Calu3 (cell line): Measurements from ENCODE around the gene LHPP. TPM values are rescaled to one million over a fixed set of nuclear protein-coding genes. Genes with fewer than 3 reads are reported as not detected.

ENCODE experiments used
- BruUV-seq: library from RNA; stranded (reverse); fragments of 400-500 nt; replicated peaks from 2 replicates; lab custom pipeline; 2021; lab: Mats Ljungman, UMichigan
- CTCF ChIA-PET: fragments of 300-600 bp; sonication (Branson Sonifier 250); formaldehyde crosslinking; loops from one replicate; lab custom pipeline; 2022; ENCODE audit warnings: antibody characterized with exemption; lab: Charles Lee
- DNase-seq: peaks from one replicate; pipeline ENCODE4 v3.0.0; 2022
- H3K27ac Mint-ChIP-seq: one replicate; pipeline ENCODE4 v1.8.0; 2022; ENCODE audit warnings: mixed read lengths; ENCODE audit not compliant: unreplicated experiment
- H3K27me3 Mint-ChIP-seq: one replicate; pipeline ENCODE4 v1.8.0; 2022; ENCODE audit warnings: mixed read lengths; ENCODE audit not compliant: unreplicated experiment
- H3K36me3 Mint-ChIP-seq: one replicate; pipeline ENCODE4 v1.8.0; 2022; ENCODE audit warnings: mild to moderate bottlenecking, moderate library complexity, mixed read lengths; ENCODE audit not compliant: insufficient read depth, unreplicated experiment
- H3K4me1 Mint-ChIP-seq: one replicate; pipeline ENCODE4 v1.8.0; 2022; ENCODE audit warnings: mild to moderate bottlenecking, low read depth, mixed read lengths; ENCODE audit not compliant: unreplicated experiment
- H3K4me3 Mint-ChIP-seq: one replicate; pipeline ENCODE4 v1.8.0; 2022; ENCODE audit warnings: mild to moderate bottlenecking, low read depth, moderate library complexity, mixed read lengths; ENCODE audit not compliant: unreplicated experiment
- H3K9me3 Mint-ChIP-seq: one replicate; pipeline ENCODE4 v1.8.0; 2022; ENCODE audit warnings: low read depth, mixed read lengths; ENCODE audit not compliant: unreplicated experiment
- CTCF ChIP-seq: fragments of 200-600 bp; IDR thresholded peaks from one replicate; pipeline ENCODE4 v1.8.0; 2022; ENCODE audit warnings: antibody characterized with exemption; ENCODE audit not compliant: unreplicated experiment
- intact Hi-C: fragments of 100-400 bp; cut with micrococcal nuclease; formaldehyde crosslinking; loops from one replicate; pipeline ENCODE4 v1.10.0; 2022; ENCODE audit not compliant: unreplicated experiment
- total RNA-seq: library from RNA; stranded (reverse); gene quantifications from 2 replicates; pipeline ENCODE4 v1.2.3, GENCODE V29; 2022

LHPP gene
- total RNA-seq, 1 experiment from 2014 or later = 12.0 TPM

- Mint-ChIP-seq H3K27ac (no peak overlapping the region), H3K4me1 (peaks cover 10% of the 10 kb centered on the region), H3K9me3 (no peaks in the 10 kb centered on the region), H3K4me3 (no peak overlapping the region), H3K36me3 (no peaks in the 10 kb centered on the region), H3K27me3 (no peaks in the 10 kb centered on the region)
- BruUV-seq = no TSS peak
- CTCF ChIA-PET = no interaction called here
- no peak for DNase-seq
- intact Hi-C loops = no loop called here
- no peak for TF ChIP-seq CTCF
These were observed 187.1 kb downstream of the LHPP start for GRCh38 chr10:124648738-124649137.

GRCh38 chr10:124649214-124649613, 187.6 kb downstream of the LHPP start:
- CTCF ChIA-PET = no interaction called here
- H3K4me1 Mint-ChIP-seq = peaks cover 10% of the 10 kb centered on the region
- no peaks in the 10 kb centered on the region for H3K36me3 Mint-ChIP-seq
- BruUV-seq = no TSS peak
- H3K4me3 Mint-ChIP-seq = no peak overlapping the region
- H3K27ac Mint-ChIP-seq = no peak overlapping the region
- no peaks in the 10 kb centered on the region for H3K27me3 Mint-ChIP-seq
- no peak for TF ChIP-seq CTCF
- no peaks in the 10 kb centered on the region for H3K9me3 Mint-ChIP-seq
- intact Hi-C loops = no loop called here
- no peak for DNase-seq

GRCh38 chr10:124650263-124650662, 188.6 kb downstream of the LHPP start:
- DNase-seq = no peak
- no TSS peak for BruUV-seq
- no peak for TF ChIP-seq CTCF
- Mint-ChIP-seq H3K9me3 (no peaks in the 10 kb centered on the region), H3K4me3 (no peak overlapping the region), H3K4me1 (peaks cover 10% of the 10 kb centered on the region), H3K27ac (no peak overlapping the region), H3K36me3 (no peaks in the 10 kb centered on the region), H3K27me3 (no peaks in the 10 kb centered on the region)
- CTCF ChIA-PET = no interaction called here
- intact Hi-C loops = no loop called here

GRCh38 chr10:124650820-124651401, 189.3 kb downstream of the LHPP start:
- peaks cover 10% of the 10 kb centered on the region for H3K4me1 Mint-ChIP-seq
- no peak overlapping the region for H3K4me3 Mint-ChIP-seq
- TF ChIP-seq CTCF = no peak
- BruUV-seq = no TSS peak
- H3K36me3 Mint-ChIP-seq = no peaks in the 10 kb centered on the region
- no peak for DNase-seq
- CTCF ChIA-PET = no interaction called here
- no peaks in the 10 kb centered on the region for H3K9me3 Mint-ChIP-seq
- intact Hi-C loops = no loop called here
- no peak overlapping the region for H3K27ac Mint-ChIP-seq
- H3K27me3 Mint-ChIP-seq = no peaks in the 10 kb centered on the region
